Measurements from ENCODE around the gene ANKDD1A. TPM values are rescaled to one million over a fixed set of nuclear protein-coding genes. Genes with fewer than 3 reads are reported as not detected.
A peak's percentile ranks its signal among the peaks of the same experiment; 100 is the strongest.

ANKDD1A gene
- total and polyA plus RNA-seq, 4 donors = 11.1 to 29.2 (median 18.5) TPM

- no peaks in the 10 kb centered on the region for H3K4me1 ChIP-seq (ENCODE audit: control insufficient read depth in 1 of 2, insufficient read depth in 2 of 2, low read length in 2 of 2)
- H3K27ac ChIP-seq (ENCODE audit: low read depth in 1 of 2, low read length in 2 of 2) = no peak overlapping the region
- DNase-seq = no peak
- peaks cover 2 to 3% of the 10 kb centered on the region in 2 donors for H3K36me3 ChIP-seq (ENCODE audit: control insufficient read depth in 1 of 2, insufficient read depth in 2 of 2, low read length in 1 of 2)
- 58 to 87% methylated on average over 2 to 3 of the region's 3 CpGs for WGBS, 2 donors
- no peaks in the 10 kb centered on the region for H3K9me3 ChIP-seq (ENCODE audit: control insufficient read depth, low read length)
- H3K4me3 ChIP-seq (ENCODE audit: low read length in 2 of 2) = no peak overlapping the region
- no peak for ATAC-seq (ENCODE audit: low FRiP score)
- intact Hi-C loops (cut with DNase I) = no loop called here
- no peaks in the 10 kb centered on the region for H3K27me3 ChIP-seq (ENCODE audit: control insufficient read depth in 1 of 2, insufficient read depth in 2 of 2, low read length in 1 of 2)
Measured at GRCh38 chr15:64954395-64954794, 42.7 kb downstream of the ANKDD1A start.

- no peak for ATAC-seq (ENCODE audit: low FRiP score)
- DNase-seq = no peak
- 92 to 96% methylated on average over 9 of the region's 9 CpGs for WGBS, 2 donors
- Histone ChIP-seq H3K27ac (ENCODE audit: low read depth in 1 of 2, low read length in 2 of 2) (no peak overlapping the region), H3K9me3 (ENCODE audit: control insufficient read depth, low read length) (peaks cover 2% of the 10 kb centered on the region), H3K4me1 (ENCODE audit: control insufficient read depth in 1 of 2, insufficient read depth in 2 of 2, low read length in 2 of 2) (no peaks in the 10 kb centered on the region), H3K4me3 (ENCODE audit: low read length in 2 of 2) (no peak overlapping the region), H3K27me3 (ENCODE audit: control insufficient read depth in 1 of 2, insufficient read depth in 2 of 2, low read length in 1 of 2) (no peaks in the 10 kb centered on the region), H3K36me3 (ENCODE audit: control insufficient read depth in 1 of 2, insufficient read depth in 2 of 2, low read length in 1 of 2) (peaks cover 7 to 11% of the 10 kb centered on the region in 2 donors)
- intact Hi-C loops (cut with DNase I) = no loop called here
Measured at GRCh38 chr15:64959128-64959527, 47.4 kb downstream of the ANKDD1A start.

GRCh38 chr15:64960153-64960552, 48.5 kb downstream of the ANKDD1A start:
- Histone ChIP-seq H3K4me3 (ENCODE audit: low read length in 2 of 2) (no peak overlapping the region), H3K4me1 (ENCODE audit: control insufficient read depth in 1 of 2, insufficient read depth in 2 of 2, low read length in 2 of 2) (no peaks in the 10 kb centered on the region), H3K9me3 (ENCODE audit: control insufficient read depth, low read length) (peaks cover 2% of the 10 kb centered on the region), H3K36me3 (ENCODE audit: control insufficient read depth in 1 of 2, insufficient read depth in 2 of 2, low read length in 1 of 2) (peaks cover 10 to 13% of the 10 kb centered on the region in 2 donors), H3K27me3 (ENCODE audit: control insufficient read depth in 1 of 2, insufficient read depth in 2 of 2, low read length in 1 of 2) (no peaks in the 10 kb centered on the region), H3K27ac (ENCODE audit: low read depth in 1 of 2, low read length in 2 of 2) (no peak overlapping the region)
- WGBS, 2 donors = 97 to 100% methylated on average over 4 to 6 of the region's 6 CpGs
- DNase-seq (no peak), ATAC-seq (ENCODE audit: low FRiP score) (no peak)
- intact Hi-C loops (cut with DNase I) = no loop called here

- ATAC-seq (ENCODE audit: low FRiP score) (no peak), DNase-seq (no peak)
- Histone ChIP-seq H3K27ac (ENCODE audit: low read depth in 1 of 2, low read length in 2 of 2) (no peak overlapping the region), H3K36me3 (ENCODE audit: control insufficient read depth in 1 of 2, insufficient read depth in 2 of 2, low read length in 1 of 2) (peaks cover 7 to 13% of the 10 kb centered on the region in 2 donors), H3K4me1 (ENCODE audit: control insufficient read depth in 1 of 2, insufficient read depth in 2 of 2, low read length in 2 of 2) (no peaks in the 10 kb centered on the region), H3K27me3 (ENCODE audit: control insufficient read depth in 1 of 2, insufficient read depth in 2 of 2, low read length in 1 of 2) (no peaks in the 10 kb centered on the region), H3K9me3 (ENCODE audit: control insufficient read depth, low read length) (peaks cover 2% of the 10 kb centered on the region), H3K4me3 (ENCODE audit: low read length in 2 of 2) (no peak overlapping the region)
- intact Hi-C loops (cut with DNase I) = no loop called here
- 93 to 94% methylated on average over 5 of the region's 5 CpGs for WGBS, 2 donors
Measured at GRCh38 chr15:64961013-64961412, 49.3 kb downstream of the ANKDD1A start.

- Histone ChIP-seq H3K27ac (ENCODE audit: low read depth in 1 of 2, low read length in 2 of 2) (no peak overlapping the region), H3K4me3 (ENCODE audit: low read length in 2 of 2) (no peak overlapping the region), H3K27me3 (ENCODE audit: control insufficient read depth in 1 of 2, insufficient read depth in 2 of 2, low read length in 1 of 2) (no peaks in the 10 kb centered on the region), H3K4me1 (ENCODE audit: control insufficient read depth in 1 of 2, insufficient read depth in 2 of 2, low read length in 2 of 2) (no peaks in the 10 kb centered on the region), H3K9me3 (ENCODE audit: control insufficient read depth, low read length) (peaks cover 1% of the 10 kb centered on the region), H3K36me3 (ENCODE audit: control insufficient read depth in 1 of 2, insufficient read depth in 2 of 2, low read length in 1 of 2) (peaks cover 2 to 5% of the 10 kb centered on the region in 2 donors)
- ATAC-seq (ENCODE audit: low FRiP score) (no peak), DNase-seq (no peak)
- WGBS, 2 donors = 89 to 99% methylated on average over 1 of the region's 1 CpG
- intact Hi-C loops (cut with DNase I) = no loop called here
Measured at GRCh38 chr15:64969401-64969800, 57.7 kb downstream of the ANKDD1A start.

- ATAC-seq (ENCODE audit: low FRiP score) (no peak), DNase-seq (peak in 1 of 2 donors; percentile 53)
- intact Hi-C loops (cut with DNase I) = no loop called here
- H3K27me3 ChIP-seq (ENCODE audit: control insufficient read depth in 1 of 2, insufficient read depth in 2 of 2, low read length in 1 of 2) = no peaks in the 10 kb centered on the region
- no peak overlapping the region for H3K4me3 ChIP-seq (ENCODE audit: low read length in 2 of 2)
- H3K27ac ChIP-seq (ENCODE audit: low read depth in 1 of 2, low read length in 2 of 2) = no peak overlapping the region
- H3K4me1 ChIP-seq (ENCODE audit: control insufficient read depth in 1 of 2, insufficient read depth in 2 of 2, low read length in 2 of 2) = no peaks in the 10 kb centered on the region
- H3K36me3 ChIP-seq (ENCODE audit: control insufficient read depth in 1 of 2, insufficient read depth in 2 of 2, low read length in 1 of 2) = peaks cover 2 to 5% of the 10 kb centered on the region in 2 donors
- peaks cover 1% of the 10 kb centered on the region for H3K9me3 ChIP-seq (ENCODE audit: control insufficient read depth, low read length)
- WGBS, 2 donors = 94 to 96% methylated on average over 7 of the region's 7 CpGs
Measured at GRCh38 chr15:64970698-64971097, 59.0 kb downstream of the ANKDD1A start.

- Histone ChIP-seq H3K9me3 (ENCODE audit: control insufficient read depth, low read length) (peaks cover 1% of the 10 kb centered on the region), H3K27me3 (ENCODE audit: control insufficient read depth in 1 of 2, insufficient read depth in 2 of 2, low read length in 1 of 2) (no peaks in the 10 kb centered on the region), H3K4me1 (ENCODE audit: control insufficient read depth in 1 of 2, insufficient read depth in 2 of 2, low read length in 2 of 2) (no peaks in the 10 kb centered on the region), H3K27ac (ENCODE audit: low read depth in 1 of 2, low read length in 2 of 2) (no peak overlapping the region), H3K36me3 (ENCODE audit: control insufficient read depth in 1 of 2, insufficient read depth in 2 of 2, low read length in 1 of 2) (peaks cover 0 to 11% of the 10 kb centered on the region in 2 donors), H3K4me3 (ENCODE audit: low read length in 2 of 2) (no peak overlapping the region)
- ATAC-seq (ENCODE audit: low FRiP score) (no peak), DNase-seq (no peak)
- WGBS, 2 donors = 87 to 98% methylated on average over 5 of the region's 5 CpGs
- intact Hi-C loops (cut with DNase I) = no loop called here
Measured at GRCh38 chr15:64975390-64975789, 63.7 kb downstream of the ANKDD1A start.

- Histone ChIP-seq H3K4me1 (ENCODE audit: control insufficient read depth in 1 of 2, insufficient read depth in 2 of 2, low read length in 2 of 2) (no peaks in the 10 kb centered on the region), H3K27me3 (ENCODE audit: control insufficient read depth in 1 of 2, insufficient read depth in 2 of 2, low read length in 1 of 2) (no peaks in the 10 kb centered on the region), H3K9me3 (ENCODE audit: control insufficient read depth, low read length) (no peaks in the 10 kb centered on the region), H3K4me3 (ENCODE audit: low read length in 2 of 2) (no peak overlapping the region), H3K27ac (ENCODE audit: low read depth in 1 of 2, low read length in 2 of 2) (no peak overlapping the region), H3K36me3 (ENCODE audit: control insufficient read depth in 1 of 2, insufficient read depth in 2 of 2, low read length in 1 of 2) (peaks cover 0 to 5% of the 10 kb centered on the region in 2 donors)
- no peak for ATAC-seq (ENCODE audit: low FRiP score)
- DNase-seq = no peak
- WGBS, 2 donors = 73 to 74% methylated on average over 7 of the region's 7 CpGs
- intact Hi-C loops (cut with DNase I) = no loop called here
Measured at GRCh38 chr15:64979252-64979710, 67.6 kb downstream of the ANKDD1A start.

GRCh38 chr15:64981812-64982431, 70.2 kb downstream of the ANKDD1A start:
- WGBS, 2 donors = 89 to 91% methylated on average over 6 of the region's 6 CpGs
- Histone ChIP-seq H3K27me3 (ENCODE audit: control insufficient read depth in 1 of 2, insufficient read depth in 2 of 2, low read length in 1 of 2) (no peaks in the 10 kb centered on the region), H3K27ac (ENCODE audit: low read depth in 1 of 2, low read length in 2 of 2) (no peak overlapping the region), H3K4me3 (ENCODE audit: low read length in 2 of 2) (no peak overlapping the region), H3K9me3 (ENCODE audit: control insufficient read depth, low read length) (no peaks in the 10 kb centered on the region), H3K36me3 (ENCODE audit: control insufficient read depth in 1 of 2, insufficient read depth in 2 of 2, low read length in 1 of 2) (peaks cover 0 to 5% of the 10 kb centered on the region in 2 donors), H3K4me1 (ENCODE audit: control insufficient read depth in 1 of 2, insufficient read depth in 2 of 2, low read length in 2 of 2) (no peaks in the 10 kb centered on the region)
- intact Hi-C loops (cut with DNase I) = loop anchor here in 1 of 2 donors (10.0 kb wide), 1 partner anchor 137 kb away; the partner anchor contains the start of gene PLEKHO2
- DNase-seq (no peak), ATAC-seq (ENCODE audit: low FRiP score) (no peak)
